Measurements from ENCODE around the gene LHFPL3.
"Not testable (repeated sequence)": the region's sequence is repeated elsewhere in the genome, so short reads cannot be mapped to it uniquely, and the experiment has no call there.

Gene LHFPL3

DNA sequence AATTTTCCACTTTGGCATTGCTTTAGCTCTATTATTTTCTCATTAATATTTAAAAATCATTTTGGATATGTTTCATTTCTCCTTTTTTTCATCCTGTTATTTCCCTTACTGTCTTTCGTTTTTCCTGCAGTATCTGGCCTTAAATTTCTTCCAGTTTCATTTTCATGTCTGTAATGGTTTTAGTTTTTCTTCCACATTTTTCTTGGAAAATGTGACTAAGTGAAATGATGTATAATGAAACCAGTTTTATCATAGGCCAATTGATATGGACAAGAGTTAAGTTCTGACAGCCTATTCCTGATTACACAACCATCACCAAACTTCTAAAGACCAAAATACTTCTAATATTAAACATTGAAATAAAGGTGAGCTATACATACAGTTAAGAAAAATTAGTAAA, 158.5 kb downstream of the LHFPL3 start:
- DNase-seq: no peak

DNA sequence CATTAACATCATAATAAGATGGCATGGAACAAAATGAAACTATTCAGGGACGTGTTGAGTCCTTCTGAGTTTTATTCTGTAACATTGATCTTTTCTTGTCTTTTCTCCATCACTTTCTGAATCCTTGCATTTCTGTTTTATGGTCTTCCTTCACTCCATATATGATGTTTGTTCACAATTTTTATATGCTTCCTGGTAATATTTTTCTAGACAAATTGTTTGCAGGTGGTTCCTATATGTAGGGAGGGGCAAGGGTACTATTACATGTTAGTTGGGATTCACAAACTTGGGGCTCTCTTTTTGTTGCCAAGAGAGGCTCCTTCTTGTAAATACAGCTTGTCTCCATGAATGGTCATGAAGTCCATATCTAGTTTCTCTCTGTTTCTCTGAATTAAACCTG, 159.2 kb downstream of the LHFPL3 start:
- no peak for DNase-seq

GRCh38 chr7:104497379-104497967, 169.1 kb downstream of the LHFPL3 start:
- no peak for DNase-seq

- DNase-seq: no peak
Measured at GRCh38 chr7:104499975-104500374, 171.6 kb downstream of the LHFPL3 start.

GRCh38 chr7:104509874-104510273, 181.5 kb downstream of the LHFPL3 start:
- no peak for DNase-seq

DNA sequence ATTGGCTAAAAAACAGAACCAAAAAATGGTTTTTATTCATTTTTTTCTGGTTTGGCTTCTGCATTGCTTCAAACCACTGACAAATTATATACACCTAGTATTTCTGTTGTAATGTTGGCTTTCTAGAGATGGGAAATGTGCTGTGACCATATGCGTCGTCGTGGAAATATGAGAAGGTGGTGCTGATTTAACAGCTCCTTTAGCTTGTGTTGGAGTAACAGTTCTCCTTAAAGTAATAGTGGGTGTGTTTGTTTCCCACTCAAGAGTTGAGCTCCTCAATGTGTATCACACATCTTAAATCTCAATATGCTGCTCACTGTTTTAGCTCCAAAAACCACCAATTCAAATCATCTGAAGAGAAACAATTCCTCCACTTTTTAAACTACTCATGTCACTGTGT, 196.4 kb downstream of the LHFPL3 start:
- no peak for DNase-seq

DNA sequence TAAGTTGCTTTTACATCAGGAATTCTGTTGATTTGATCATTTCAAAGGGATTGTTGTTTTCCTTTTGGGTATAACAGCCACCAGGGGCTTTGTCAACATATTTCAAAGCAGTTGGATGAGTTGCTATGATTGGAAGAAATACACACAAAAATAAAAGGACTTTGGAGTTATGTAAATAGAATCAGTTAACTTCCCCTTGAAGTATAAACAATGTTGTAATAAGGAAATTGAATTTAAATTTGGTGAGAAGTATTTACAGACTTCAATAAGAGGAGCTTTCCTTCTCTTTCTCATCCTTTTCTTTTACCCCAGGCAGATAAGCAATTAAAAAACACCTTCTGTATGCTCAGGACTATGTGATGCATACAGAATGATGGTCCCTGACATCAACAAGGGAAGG, 199.7 kb downstream of the LHFPL3 start:
- no peak for DNase-seq

GRCh38 chr7:104529567-104529966, 201.2 kb downstream of the LHFPL3 start:
- no peak for DNase-seq

DNA sequence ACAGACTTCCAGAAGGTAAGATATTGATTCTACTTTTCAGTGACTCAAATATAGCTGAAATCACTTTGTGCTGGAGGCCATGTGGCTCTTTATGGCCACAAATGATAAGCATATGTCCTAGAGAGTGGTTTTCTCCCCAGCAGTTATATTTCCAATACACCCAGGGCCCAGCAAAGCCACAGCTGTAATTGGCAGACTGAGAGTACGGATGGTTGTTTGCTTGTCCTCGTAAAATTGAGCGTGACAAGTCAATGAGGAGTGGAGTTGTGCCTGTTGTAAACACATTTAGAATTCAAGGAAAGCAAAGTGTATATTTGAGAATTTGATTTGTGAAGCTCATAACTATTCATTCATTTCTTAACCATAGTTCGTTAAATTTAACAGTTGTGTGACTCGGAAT, 201.8 kb downstream of the LHFPL3 start:
- no peak for DNase-seq

- no peak for DNase-seq
Measured at GRCh38 chr7:104534149-104534548, 205.7 kb downstream of the LHFPL3 start.

DNA sequence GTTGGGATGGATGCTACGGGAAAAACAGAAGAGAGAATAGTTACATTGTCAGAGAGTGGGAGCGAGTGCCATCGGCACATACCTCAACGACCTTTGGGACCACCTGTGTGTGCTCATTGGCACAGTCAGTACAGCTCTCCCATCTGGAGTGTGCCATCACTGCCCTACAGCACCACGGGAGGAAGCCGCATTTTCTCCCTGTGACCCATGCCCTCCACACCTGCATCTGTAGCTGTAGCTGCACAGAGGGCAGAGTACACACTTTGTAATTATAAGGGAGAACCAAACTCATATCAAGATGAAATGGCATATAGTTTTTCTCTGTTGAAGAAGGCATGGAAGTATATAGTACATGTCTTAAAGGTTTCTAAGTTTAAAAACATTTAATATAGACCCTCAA, 207.4 kb downstream of the LHFPL3 start:
- no peak for DNase-seq

GRCh38 chr7:104536956-104537355, 208.6 kb downstream of the LHFPL3 start:
- no peak for DNase-seq

GRCh38 chr7:104538152-104538551, 209.7 kb downstream of the LHFPL3 start:
- DNase-seq: no peak

DNA sequence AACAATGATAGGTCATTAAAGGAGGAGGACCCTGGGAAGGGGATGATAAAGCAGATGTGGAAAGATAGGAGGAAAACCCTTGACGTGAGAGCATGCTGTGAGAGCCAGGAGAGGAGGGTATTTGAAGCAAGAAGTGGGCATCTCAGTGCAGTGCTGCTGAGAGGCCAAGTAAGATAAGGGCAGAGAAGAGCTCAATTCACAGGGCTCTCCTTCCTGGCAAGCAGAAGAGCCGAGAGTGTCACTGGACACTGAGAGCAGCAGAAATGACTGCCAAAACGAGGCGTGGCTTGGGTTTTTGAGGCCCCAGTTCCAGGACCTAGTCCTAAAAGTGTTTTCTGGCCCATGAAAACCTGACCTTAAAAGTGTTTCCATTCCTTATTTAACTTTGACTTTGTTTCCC, 213.5 kb downstream of the LHFPL3 start:
- no peak for DNase-seq

DNA sequence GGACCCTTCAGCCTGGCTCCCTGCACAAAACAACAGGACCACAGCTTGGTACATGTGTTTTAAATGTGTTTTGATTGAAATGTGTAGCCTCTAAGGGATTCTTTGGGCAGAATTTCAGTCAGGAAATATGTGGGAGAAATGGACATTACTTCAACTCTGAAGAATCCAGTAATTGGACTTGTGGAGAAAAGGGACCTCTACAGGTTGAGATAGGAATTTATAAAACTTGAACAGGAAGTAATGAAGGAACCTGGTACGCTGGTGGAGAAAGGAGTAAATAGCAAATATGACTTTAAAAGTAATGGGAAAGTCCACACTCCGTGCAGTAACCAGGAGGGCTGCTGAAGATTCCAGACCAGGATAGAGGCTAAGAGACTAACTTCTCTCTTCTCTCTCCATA, 220.5 kb downstream of the LHFPL3 start:
- DNase-seq: no peak

- no peak for DNase-seq
Measured at GRCh38 chr7:104550362-104550761, 222.0 kb downstream of the LHFPL3 start.

DNA sequence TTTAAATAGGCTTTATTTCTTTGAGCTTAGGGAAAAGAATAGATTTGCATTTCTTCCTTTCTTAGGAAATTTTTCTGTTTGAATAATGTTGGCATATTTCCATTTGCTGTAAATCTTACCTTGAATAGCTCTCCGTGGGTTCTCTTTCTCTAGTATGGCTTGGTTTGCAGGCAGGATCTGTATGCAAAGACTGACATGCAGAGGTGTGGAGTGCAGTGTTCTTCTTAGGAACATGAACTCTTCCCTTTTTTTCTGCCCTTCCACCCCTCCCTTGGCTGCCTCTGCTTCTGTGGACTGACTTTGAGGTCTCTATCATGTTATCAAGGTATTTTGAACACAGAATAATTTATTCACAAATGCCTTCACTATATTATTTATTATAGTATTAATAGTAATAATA, 222.8 kb downstream of the LHFPL3 start:
- no peak for DNase-seq

GRCh38 chr7:104552102-104552501, 223.7 kb downstream of the LHFPL3 start:
- peak; percentile 6 for DNase-seq

GRCh38 chr7:104553074-104553473, 224.7 kb downstream of the LHFPL3 start:
- no peak for DNase-seq

DNA sequence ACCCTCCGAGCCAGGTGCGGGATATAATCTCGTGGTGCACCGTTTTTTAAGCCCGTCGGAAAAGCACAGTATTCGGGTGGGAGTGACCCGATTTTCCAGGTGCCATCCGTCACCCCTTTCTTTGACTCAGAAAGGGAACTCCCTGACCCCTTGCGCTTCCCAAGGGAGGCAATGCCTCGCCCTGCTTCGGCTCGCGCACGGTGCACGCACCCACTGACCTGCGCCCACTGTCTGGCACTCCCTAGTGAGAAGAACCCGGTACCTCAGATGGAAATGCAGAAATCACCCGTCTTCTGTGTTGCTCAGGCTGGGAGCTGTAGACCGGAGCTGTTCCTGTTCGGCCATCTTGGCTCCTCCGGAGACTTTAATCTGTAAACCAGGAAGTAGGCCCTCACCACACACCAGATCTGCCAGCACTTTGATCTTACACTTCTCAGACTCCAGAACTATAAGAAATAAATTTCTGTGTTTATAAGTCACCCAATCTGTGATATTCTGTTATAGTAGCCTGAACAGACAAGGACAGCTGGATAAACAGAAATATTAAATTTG, 235.0 kb downstream of the LHFPL3 start:
- not testable (repeated sequence) for DNase-seq

DNA sequence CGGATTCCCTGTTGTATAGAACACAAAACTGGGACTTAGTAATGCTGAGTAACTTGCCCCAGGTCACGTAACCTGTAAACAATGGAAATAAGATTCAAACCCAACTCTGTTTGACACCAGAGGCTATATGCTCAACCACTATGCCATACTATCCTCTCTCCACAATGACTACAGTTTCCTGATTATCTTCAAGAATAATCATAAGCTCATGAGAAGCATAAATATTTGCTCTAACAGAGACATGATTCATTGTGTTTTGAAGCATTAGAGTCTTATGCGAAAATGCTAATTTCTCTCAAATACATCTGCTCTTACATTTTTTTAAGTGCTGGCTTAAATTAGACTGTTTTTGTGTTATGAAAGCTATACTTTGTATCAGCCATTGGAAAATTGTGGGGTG, 241.3 kb downstream of the LHFPL3 start:
- no peak for DNase-seq

DNA sequence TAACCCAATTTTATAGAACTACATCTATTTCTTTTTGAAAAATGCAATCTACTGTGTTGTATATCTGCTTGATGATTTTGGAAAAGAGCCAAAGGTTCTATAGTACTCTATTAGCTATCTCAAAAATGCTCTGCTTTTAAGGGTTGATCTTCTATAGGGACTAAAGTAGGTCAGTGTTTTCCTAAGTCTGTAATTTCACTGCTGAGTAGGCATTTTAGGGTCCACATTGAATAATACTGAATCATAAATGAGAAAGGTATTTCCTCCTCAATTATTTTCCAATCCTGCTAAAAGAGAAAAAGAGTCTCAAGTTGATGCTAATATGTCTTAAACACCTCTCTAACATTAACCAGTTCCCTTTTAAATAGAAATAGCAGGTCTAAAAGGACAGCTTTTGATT, 244.2 kb downstream of the LHFPL3 start:
- DNase-seq: no peak

GRCh38 chr7:104584620-104585019, 256.2 kb downstream of the LHFPL3 start:
- DNase-seq: no peak

- not testable (repeated sequence) for DNase-seq
Measured at GRCh38 chr7:104595591-104595990, 267.2 kb downstream of the LHFPL3 start.

DNA sequence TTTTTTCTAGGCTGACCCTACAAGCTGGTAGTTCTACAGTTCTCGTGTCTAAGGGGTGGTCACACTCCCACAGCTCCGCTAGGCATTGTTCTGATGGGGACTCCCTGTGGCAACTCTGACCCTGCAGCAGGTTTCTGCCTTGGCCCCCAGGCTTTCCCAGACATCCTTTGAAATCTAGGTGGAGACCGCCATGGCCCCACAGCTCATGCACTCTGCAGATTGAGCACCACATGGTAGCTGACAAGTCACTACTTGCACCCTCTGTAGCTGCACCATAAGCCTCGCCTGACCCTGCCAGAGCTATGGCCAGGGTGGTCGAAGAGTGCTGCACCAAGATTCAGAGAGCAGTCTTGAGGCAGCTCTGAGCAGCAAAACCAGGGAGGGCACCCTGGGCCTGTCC, 275.6 kb downstream of the LHFPL3 start:
- DNase-seq: no peak
